ENCODE data around the gene CEMIP.

GRCh38 chr15:80744415-80744814 is 34.8 kb upstream of the CEMIP start:
- TF ChIP-seq SIN3A (conservative IDR thresholded peaks at IDR 0.05 in 1 of 2, IDR thresholded peaks at IDR 0.05 in 1 of 2; ENCODE audit: low read depth in 1 of 2, low read length in 2 of 2) (no peak), CTCF (IDR thresholded peaks at IDR 0.05; ENCODE audit: control extremely low read depth in 1 of 3, insufficient read depth in 1 of 3, low read depth in 1 of 3, low read length in 3 of 3) (no peak), KDM5A (IDR thresholded peaks at IDR 0.05; ENCODE audit: low read length) (no peak), POLR2AphosphoS5 (IDR thresholded peaks at IDR 0.05; ENCODE audit: low read depth, low read length) (no peak), EZH2 (IDR thresholded peaks at IDR 0.05; ENCODE audit: low read depth, low read length, severe bottlenecking) (no peak), RFX5 (IDR thresholded peaks at IDR 0.05; ENCODE audit: borderline replicate concordance, low read depth, low read length) (no peak), ATF2 (IDR thresholded peaks at IDR 0.05; ENCODE audit: low read length) (no peak), CEBPB (IDR thresholded peaks at IDR 0.05; ENCODE audit: low read depth, low read length) (no peak), GABPA (IDR thresholded peaks at IDR 0.05; ENCODE audit: borderline replicate concordance, insufficient read depth, low read length) (no peak), KDM1A (IDR thresholded peaks at IDR 0.05; ENCODE audit: borderline replicate concordance, low read length) (no peak), ATF3 (IDR thresholded peaks at IDR 0.05; ENCODE audit: insufficient read depth, low read depth, low read length) (no peak)
